HG02884 (cell line): Measurements from ENCODE around the gene MAPK8.
"Not testable (repeated sequence)": the region's sequence is repeated elsewhere in the genome, so short reads cannot be mapped to it uniquely, and the experiment has no call there.

Experiments
- ATAC-seq: cut with Tn5 transposase; IDR thresholded peaks from one replicate; pipeline ENCODE4 v1.9.1; 2021; ENCODE audit warnings: mild to moderate bottlenecking, moderate library complexity; ENCODE audit not compliant: unreplicated experiment

MAPK8 gene

DNA sequence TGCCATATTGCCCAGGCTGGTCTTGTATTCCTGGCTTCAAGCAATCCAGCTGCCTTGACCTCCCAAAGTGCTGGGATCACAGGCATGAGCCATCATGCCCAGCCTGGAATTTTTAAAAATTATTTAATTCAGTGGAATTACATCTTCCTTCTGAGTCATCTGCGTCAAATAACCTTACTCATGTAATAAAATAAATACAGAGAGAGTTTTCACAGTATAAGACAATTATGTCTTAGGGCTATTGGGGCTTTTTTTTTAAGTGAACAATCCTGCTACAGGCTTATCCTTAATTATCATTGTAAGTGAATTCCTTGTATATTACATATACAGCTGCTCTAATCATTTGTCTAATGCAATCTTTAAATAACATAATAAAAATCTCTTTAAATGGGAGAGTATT, 108.3 kb downstream of the MAPK8 start:
- no peak for ATAC-seq

DNA sequence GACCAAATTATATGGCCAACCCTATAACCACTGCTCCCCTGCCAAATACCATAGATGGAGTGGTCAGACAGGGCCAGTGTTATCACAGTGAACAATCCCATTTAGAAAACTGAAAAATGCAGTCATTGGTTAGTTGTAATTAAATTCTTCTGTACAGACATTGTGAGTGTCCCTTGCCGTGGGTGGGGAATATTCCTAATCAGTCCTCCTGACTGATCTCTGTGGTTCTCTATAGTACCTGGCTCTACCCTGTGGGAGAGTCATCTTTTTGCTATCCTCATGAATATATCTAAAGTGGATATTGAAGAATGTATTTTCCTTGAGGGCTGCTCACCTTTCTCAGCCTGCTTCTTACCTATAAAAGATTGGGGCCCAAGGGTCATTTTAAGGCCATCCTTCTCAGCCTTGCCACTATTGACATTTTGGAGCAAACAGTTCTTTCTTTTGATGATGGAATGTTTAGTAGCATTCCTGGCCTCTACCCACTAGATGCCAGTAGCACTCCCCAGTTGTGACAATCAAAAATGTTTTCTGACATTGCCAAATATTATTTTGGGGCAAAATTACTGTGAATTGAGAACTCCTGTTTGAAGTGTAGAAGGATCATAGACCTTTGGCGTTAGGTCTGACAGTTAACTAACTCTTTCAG, 110.2 kb downstream of the MAPK8 start:
- no peak for ATAC-seq

DNA sequence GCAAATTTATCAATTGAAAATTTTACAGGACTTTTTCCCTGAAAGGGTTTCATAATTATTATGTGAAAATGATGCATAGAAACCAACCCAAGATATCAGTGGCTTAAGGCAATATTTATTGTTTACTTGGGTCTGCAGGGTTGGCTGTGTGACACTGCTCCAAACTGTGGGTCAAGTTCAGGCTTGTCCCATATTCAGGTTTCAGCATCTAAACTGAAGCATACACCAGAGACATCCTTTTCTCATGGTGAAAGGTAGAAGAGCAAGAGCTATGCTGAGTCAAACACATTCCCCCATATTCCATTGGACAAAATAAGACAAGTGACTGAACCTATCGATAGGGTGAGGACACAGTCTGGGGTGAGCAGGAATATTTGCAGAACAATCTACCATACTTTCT, 110.9 kb downstream of the MAPK8 start:
- ATAC-seq, result no peak

DNA sequence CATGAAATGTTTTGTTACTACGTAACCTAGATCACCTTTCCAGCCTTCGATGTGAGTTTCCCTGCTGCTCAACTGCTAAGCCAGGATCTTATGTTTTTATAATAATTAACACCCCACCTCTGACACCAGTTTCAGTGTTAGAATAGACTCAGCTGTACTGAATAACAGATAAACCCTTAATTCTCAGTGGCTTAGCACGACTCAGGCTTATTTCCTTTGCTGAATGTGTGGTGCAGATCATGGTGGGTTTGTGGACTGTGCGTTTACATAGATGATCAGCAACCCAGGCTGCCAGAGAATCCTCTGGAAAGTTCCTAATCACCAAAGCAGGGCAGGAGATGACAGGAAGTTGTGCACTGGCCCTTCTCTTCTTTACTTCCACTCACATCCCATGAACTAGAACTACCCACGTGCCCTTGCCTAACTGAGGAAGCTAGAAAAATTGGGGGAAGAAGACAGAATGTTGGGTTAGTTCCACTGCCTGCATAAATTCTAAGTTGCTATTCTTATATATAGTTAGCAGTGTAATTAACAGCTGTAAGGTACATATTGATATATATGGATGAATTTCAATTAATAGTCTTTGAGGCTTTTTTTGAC, 111.8 kb downstream of the MAPK8 start:
- no peak for ATAC-seq

DNA sequence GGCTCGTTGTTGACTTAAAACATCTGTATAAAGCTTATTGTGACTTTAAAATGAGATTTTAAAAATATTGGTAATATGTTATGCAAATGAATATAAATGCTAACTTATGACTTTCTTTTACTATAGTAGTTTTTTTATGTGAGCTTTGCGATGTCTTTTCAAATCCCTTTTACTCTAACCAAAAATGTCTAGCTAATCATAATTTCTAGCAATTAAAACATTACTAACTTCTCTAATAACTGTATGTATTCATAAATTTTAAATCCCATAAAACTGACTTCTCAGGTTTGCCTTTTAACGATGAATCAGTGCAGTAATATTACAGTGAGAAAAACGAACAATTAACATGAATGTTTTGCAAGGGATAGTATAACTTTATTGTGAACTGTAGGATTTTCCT, 113.2 kb downstream of the MAPK8 start:
- no peak for ATAC-seq

DNA sequence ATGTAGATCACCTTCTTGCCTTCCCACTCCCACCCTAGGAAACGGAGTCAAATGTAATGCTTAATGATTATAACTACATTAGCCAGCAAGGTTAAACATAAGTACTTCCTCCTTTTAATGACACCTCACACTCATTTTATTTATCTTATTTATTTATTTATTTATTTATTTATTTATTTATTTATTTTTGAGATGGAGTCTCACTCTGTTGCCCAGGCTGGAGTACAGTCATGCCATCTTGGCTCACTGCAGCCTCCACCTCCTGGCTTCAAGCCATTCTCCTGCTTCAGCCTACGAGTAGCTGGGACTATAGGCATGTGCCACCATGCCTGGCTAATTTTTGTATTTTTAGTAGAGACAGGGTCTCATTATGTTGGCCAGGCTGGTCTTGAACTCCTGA, 115.4 kb downstream of the MAPK8 start:
- not testable (repeated sequence) for ATAC-seq

DNA sequence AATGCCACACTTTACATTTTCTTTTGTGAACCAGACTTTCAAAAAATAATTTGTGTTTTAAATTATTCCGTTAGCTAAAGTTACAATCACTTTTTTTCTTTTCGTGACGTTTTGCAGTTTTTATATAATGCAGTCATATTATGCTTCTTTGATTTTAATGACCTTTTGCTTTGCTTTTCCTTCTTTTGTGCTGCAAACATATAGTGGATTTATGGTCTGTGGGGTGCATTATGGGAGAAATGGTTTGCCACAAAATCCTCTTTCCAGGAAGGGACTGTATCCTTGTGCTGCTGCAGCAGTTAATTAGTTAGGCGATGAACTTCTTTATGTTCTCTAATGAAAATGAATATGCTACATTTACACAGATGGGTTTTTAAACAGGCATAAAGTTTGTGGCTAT, 117.4 kb downstream of the MAPK8 start:
- ATAC-seq, result no peak

DNA sequence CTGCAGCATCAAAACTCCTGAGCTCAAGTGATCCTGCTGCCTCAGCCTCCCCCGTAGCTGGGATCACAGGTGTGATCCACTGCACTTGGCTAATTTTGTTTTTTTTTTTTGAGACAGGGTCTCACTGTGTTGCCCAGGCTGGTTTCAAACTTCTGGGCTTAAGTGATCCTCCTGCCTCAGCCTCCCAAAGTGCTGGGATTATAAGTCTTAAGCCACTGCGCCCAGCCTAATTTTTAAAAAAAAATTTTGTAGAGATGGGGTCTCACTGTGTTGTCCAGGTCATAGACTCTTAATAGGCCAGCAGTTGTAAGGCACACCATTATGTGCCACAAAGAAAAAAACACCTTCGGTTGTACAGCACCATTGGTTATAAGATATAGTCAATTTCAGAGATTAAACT, 122.4 kb downstream of the MAPK8 start:
- no peak for ATAC-seq

DNA sequence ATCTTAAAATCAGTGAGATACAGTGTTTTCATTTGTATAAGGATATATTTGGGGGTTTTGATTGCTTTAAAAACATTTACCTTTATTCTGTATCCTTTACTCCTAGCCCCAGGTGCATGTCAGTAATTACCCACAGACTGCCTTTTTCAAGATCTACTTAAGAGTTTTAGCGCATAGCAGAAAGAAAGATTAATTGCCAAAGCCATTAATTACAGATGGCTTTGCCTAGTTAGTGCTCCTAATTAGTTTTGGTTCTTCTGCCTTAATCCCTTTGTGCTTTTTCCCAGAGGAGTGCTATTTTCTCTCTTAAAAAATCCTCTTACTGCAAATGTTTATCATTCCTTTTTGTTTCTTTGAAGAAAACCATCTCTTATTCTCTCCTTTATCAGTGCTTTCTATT, 122.8 kb downstream of the MAPK8 start:
- no peak for ATAC-seq

DNA sequence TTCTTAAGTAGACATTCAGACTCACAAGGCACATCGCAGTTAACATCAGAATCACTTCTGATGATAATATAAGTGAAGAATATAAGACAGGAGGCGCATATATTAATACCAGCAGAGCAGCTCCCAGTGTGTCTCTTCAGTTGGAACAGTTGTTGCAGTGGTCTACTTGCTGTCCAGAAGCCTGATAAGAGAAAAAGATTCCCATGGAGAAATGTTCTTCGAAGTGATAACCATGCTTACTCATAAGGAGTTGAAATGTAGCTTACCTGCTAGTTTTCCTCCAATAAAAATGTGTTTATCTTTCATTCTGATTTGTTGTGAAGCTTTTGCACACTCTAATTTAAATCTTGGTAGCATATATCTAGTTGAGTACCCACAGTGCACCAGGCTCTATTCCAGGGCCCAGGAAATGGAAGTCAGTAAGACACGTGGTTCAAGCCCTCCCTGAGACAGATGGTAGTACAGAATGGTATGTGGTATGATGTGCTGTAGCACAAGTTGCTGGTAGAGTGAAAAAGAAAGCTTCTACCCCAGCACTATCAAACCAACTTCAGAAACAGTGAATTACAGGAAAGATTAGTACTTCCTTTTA, 124.0 kb downstream of the MAPK8 start:
- ATAC-seq, result no peak

DNA sequence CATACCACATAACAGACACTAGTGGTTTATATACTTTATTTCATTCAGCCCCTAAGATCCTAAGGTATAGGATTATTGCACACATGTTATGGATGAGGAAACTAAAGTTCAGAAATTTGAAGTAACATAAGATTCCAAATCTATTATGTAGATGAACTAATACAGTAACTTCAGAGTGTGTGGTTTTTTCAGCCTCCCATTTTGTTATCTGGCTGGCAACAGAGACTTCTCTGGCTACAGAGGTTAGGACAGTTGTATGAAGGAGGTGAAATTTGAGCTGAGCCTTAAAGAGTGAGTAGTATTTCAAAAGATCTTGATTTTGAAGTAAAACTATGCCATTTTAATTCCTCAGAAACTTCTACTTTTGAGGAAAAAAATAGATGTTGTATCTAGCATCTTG, 125.4 kb downstream of the MAPK8 start:
- ATAC-seq, result no peak

DNA sequence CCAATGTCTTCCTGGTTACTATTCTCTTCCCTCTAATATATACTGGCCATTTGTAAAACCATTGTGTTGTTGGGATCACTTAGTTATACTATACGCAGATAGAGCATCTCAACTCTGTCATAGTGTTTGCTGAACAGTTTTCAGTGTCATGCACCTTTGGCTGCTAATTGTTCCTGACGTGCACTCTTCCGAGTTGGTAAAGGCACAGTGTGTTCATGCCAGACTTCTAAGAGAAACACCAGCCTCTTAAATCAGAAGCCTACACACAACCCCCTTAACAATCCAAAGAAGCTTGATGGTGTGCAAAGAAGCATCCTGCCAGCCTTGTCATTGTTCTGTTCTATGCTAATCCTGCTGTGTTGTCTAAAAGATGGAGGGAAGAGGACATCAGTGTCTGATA, 131.1 kb downstream of the MAPK8 start:
- no peak for ATAC-seq

DNA sequence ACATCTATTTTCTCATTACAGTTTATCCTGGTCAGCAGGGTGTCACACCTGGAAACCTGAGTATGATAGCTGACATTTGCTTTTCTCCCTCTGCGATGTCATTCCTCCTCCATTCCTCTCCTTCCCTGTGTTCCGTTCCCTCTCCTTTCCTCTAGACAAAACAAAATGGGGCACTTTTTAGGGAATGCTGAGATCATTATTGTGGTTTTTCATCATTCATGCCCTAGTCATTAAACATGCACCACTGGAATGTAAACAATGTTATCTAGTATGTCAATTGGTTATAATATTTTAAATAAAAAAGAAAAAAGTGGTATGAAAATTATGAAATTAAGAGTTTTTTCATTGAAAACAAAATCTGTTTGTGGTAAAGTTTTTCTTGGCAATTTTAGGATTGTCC, 132.6 kb downstream of the MAPK8 start:
- no peak for ATAC-seq

DNA sequence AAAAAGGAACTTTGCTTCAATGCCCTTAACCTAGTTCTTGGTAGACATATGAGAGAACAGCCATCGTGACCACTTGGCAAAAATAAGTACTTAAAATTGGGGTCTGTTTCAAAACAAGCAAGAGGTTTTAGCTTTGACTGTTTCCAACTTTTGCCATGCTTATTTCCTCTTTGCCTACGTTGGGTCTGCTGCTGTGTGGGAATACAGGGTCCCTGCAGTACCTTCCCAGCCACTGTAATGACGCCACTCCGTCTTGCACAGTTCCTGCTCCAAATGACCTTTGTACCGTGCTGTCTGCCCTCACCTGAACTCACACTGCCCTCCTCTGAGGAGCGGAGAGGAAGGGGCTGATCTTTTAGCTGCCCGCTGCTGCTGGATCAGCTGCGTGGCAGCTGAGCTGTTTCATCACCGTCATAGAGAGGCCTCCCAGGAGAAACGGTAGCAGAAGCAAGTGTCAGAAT, 133.1 kb downstream of the MAPK8 start:
- ATAC-seq, result no peak

DNA sequence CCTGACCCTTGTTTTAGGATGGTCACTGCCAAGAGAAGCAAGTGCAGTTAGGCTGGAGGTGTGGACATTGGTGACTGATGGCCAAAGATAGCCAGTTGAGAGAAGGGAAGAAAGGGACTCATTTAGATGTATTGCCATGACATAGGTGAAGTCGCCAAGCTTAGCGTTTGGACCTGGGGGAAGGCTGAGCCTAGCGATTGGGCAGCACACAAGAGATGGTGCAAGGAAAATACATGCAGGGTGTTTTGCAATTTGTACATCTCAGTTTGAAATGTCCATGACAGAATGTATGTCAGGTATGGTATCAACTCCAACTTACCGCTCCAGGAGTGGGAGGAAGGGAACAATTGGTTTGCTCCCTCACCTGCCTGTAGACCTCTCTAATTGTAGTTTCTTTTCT, 134.3 kb downstream of the MAPK8 start:
- no peak for ATAC-seq

DNA sequence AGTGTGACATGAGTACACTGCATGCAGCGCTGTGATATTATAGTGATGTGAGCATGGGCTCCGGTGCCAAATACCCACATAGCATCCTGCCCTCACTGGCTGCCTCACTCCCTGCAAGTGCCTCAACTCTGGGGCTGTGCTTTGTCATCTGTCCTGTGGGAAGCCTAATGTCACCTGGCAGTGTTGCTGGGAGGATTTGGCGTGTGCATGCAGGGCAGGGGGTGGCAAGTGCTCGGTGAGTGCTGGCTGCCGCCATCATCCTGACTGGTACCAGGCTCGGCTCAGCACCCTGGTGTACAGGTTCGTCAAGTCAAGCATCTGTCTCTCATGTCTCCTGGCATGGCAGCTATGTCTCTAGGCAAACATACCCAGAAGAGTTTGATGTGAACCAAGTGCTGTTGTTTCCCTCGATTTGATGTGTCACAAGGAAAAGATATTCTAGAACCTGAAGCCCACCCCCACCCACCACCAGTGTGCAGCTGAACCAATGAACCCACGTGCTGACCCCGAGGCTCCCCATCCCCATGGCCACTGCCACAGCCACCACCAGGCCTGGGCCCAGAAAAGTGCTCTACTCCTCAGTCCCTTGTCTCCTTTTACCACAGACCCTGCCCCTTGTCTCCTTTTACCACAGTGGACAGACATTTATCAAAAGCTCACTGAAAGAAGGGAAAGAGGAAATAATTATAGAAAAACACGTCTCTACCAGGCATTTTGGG, 135.8 kb downstream of the MAPK8 start:
- no peak for ATAC-seq

DNA sequence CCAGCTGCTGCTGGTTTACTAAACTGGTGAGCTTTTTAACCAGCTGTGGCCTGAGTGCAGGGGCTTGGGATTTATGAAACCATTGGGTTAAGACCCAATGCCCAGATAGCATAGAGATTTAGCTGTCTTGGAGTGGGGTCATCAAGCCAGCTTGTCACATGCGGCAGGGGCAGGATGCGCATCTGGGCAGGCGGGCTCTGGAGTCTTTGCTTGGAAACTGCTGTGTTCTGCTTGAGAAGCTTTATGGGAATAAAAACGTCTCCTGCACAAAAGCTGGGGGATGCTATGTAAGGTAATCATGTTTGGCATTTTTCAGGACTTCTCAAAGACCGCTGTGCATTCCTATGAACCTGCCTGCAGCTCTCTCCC, 136.3 kb downstream of the MAPK8 start:
- ATAC-seq, result no peak

DNA sequence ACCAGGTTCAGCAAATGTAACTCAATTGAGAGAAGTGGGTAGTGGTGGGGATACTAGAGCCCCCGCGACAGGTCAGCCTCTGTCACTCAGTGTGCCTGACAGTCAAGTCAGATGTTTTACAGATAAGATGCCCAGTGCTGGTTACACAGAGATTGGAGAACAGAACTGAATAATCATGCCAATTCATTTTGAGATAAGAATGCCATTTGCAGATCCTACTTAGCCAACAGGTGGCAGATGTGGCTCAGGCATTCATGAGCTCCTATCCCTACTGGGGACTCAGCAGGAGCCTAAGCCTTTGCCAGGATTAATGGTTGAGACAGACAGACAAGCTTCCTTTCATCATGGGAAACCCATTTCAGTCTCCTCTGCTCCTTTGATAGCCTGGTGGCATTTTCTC, 137.8 kb downstream of the MAPK8 start:
- no peak for ATAC-seq

DNA sequence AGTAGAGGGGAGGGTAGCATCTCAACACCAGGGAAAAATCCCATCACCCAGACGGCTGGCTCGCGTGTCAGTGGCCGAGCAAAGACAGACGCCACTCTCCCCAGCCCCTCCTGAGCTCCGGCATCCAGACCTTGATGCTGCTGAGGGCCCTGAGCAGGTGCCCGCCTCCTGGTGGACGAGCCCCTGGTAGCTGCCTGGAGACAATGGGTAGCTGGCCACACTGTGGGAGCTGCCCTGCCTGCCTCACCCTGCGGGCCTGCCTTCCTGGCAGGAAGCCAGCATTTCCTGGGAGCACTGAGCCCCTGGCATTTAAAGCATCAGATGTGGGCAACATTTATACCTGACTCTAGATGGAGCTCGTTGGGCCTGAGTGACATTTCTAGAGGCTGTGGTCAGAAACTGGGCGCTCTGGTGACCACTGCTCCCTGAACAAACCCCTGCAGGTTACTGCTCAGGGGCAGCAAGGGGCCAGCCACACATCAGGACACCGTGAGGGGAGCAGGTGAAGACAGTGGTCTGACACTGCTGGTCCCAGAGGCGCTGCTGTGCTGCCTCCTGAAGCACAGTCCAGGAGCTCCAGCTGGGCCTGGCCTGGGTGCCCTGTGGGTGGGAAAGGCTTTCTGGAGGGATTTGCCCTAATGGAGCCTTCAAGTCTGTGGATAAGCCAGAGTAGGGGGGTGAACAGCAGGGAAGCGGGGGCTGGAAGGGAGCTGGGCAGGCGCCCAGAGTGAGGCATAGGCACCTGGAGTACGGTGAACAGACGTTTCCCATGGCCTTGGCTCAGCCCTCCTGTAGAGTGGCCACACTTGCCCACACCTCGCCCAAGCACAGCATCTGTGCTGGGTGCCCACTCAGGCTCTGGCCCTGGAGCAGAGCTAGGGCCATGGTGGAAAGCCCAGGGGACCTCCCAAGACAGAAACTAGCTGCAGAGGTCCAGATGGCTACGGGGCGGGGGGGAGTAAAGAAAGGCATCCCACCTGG, 138.7 kb downstream of the MAPK8 start:
- no peak for ATAC-seq

DNA sequence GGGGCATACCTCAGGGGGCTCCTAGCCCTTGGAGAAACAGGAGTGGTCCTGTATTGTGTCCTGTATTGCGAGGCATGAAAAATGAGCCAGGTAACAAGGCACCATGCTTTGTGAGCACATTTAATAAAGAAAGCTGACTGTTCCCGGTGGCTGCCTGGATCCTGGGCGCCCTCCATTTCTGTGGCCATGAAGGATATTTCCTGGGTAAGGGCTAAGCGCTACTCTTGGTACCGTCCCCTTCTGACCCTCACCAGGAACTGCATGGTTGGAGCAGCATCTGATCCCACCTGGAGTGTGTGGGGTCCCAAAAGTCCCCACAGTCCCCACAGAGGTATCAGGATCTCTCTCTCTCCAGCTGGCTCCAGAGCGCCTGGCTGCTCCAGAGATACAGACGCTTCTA, 139.5 kb downstream of the MAPK8 start:
- ATAC-seq, result no peak

DNA sequence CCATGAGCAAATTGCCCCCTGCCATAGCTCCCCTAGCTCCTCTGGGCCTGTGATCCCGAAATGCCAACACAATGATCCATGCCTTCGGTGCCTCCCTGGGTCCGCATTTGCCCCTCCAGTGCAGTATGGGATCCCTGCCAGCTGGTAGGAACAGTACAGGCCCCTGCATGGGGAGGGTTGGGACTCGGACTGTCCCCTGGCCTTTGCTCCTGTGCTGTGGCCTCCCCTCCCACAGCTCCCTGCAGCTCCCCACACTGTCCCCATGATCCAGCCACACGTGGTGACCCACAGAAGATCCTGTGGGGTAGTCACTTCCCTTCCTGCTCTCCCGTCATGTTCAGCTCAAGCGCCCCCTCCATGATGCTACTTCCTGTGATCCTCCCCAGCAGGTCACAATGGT, 140.3 kb downstream of the MAPK8 start:
- no peak for ATAC-seq
